Measurements from ENCODE around the gene MCM9.

MCM9 gene

DNA sequence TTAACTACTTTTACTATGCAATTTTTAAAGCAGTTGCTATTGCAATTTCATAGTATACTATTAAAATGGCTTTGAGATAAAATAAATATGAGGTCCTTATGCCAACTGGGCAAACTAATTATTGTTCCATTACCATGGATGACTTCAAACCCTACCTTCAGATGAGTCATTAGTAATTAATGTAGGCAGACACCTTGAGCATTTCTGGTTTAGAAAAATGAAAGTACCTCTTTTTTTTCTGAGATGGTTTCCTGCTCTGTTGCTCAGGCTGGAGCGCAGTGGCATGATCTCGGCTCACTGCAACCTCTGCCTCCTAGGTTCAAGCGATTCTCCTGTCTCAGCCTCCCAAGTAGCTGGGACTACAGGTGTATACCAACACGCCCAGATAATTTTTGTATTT, 29.1 kb downstream of the MCM9 start:
- peaks cover 58% of the 10 kb centered on the region for H3K36me3 ChIP-seq (ENCODE audit: insufficient read depth, low read length)
- no peak overlapping the region for H2AFZ ChIP-seq (ENCODE audit: low read length, unreplicated experiment)
- no peak overlapping the region for H3K4me3 ChIP-seq (ENCODE audit: low read depth, low read length)
- H3K4me1 ChIP-seq (ENCODE audit: control insufficient read depth, insufficient read depth, low read length, unreplicated experiment) = peaks cover 7% of the 10 kb centered on the region
- H3K79me2 ChIP-seq (ENCODE audit: control insufficient read depth, insufficient read depth, low read length, unreplicated experiment) = peaks cover 11% of the 10 kb centered on the region
- H3K27me3 ChIP-seq (ENCODE audit: insufficient read depth, low read length) = no peaks in the 10 kb centered on the region
- H3K27ac ChIP-seq (ENCODE audit: low read depth, low read length) = no peak overlapping the region

DNA sequence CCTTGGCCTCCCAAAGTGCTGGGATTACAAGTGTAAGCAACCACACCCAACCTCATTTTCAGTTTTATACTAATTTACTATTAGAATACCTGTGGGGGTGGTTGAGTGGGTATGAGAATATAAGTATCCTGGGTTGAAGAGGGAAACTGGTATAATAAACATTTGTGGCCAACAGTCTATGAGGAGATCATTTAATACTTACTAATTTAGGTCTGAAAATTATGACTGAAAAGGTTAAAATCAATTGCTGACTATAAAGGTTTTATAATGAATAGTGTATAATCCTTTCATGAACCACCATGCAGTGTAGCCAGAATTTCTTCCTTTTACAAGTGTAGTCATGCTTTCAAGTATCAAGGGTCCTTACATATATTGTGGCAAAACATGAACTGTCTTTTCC, 29.9 kb downstream of the MCM9 start:
- Histone ChIP-seq H3K27ac (ENCODE audit: low read depth, low read length) (no peak overlapping the region), H3K79me2 (ENCODE audit: control insufficient read depth, insufficient read depth, low read length, unreplicated experiment) (peaks cover 19% of the 10 kb centered on the region), H3K27me3 (ENCODE audit: insufficient read depth, low read length) (no peaks in the 10 kb centered on the region), H3K36me3 (ENCODE audit: insufficient read depth, low read length) (peaks cover 52% of the 10 kb centered on the region), H3K4me1 (ENCODE audit: control insufficient read depth, insufficient read depth, low read length, unreplicated experiment) (peaks cover 7% of the 10 kb centered on the region), H2AFZ (ENCODE audit: low read length, unreplicated experiment) (no peak overlapping the region), H3K4me3 (ENCODE audit: low read depth, low read length) (no peak overlapping the region)

DNA sequence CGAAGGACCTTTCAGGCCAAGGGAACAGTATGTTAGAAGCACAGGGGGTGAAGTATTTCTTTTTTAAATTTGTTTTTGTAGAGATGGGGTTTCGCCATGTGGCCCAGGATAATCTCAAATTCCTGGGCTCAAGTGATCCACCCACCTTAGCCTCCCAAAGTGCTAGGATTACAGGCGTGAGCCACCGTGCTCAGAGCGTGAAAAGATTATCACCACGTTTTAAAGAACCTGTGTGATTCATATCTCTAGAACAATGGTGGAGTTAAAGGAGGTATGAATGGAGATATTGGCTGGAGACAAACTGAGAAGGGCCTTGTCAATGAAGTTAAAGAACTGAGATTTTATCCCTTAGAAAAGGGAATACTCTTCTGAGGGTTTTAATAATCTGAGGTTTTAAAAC, 31.3 kb downstream of the MCM9 start:
- no peak overlapping the region for H3K27ac ChIP-seq (ENCODE audit: low read depth, low read length)
- H3K4me3 ChIP-seq (ENCODE audit: low read depth, low read length) = no peak overlapping the region
- no peak overlapping the region for H2AFZ ChIP-seq (ENCODE audit: low read length, unreplicated experiment)
- no peaks in the 10 kb centered on the region for H3K27me3 ChIP-seq (ENCODE audit: insufficient read depth, low read length)
- peaks cover 54% of the 10 kb centered on the region for H3K36me3 ChIP-seq (ENCODE audit: insufficient read depth, low read length)
- H3K79me2 ChIP-seq (ENCODE audit: control insufficient read depth, insufficient read depth, low read length, unreplicated experiment) = peaks cover 32% of the 10 kb centered on the region
- H3K4me1 ChIP-seq (ENCODE audit: control insufficient read depth, insufficient read depth, low read length, unreplicated experiment) = peaks cover 7% of the 10 kb centered on the region

DNA sequence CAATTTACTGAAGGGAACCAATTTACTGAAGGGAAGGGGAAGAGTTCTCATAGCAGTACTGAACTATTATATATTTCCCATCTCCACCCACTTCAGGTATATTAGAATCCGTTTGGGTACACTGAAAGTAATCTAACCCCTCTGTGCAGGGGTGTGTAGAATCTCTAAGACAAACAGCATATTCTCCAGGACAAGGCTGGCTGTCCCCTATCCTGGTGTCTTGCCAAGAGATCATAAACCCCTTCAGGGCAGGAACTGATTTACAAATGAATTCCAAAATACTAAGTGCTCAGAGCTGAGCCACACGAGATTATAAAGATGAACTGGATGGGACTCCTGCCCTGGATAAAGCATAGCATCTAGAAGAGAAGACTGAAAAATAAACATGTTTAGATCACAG, 31.8 kb downstream of the MCM9 start:
- Histone ChIP-seq H3K4me1 (ENCODE audit: control insufficient read depth, insufficient read depth, low read length, unreplicated experiment) (peaks cover 7% of the 10 kb centered on the region), H2AFZ (ENCODE audit: low read length, unreplicated experiment) (no peak overlapping the region), H3K4me3 (ENCODE audit: low read depth, low read length) (no peak overlapping the region), H3K79me2 (ENCODE audit: control insufficient read depth, insufficient read depth, low read length, unreplicated experiment) (peaks cover 36% of the 10 kb centered on the region), H3K27ac (ENCODE audit: low read depth, low read length) (no peak overlapping the region), H3K27me3 (ENCODE audit: insufficient read depth, low read length) (no peaks in the 10 kb centered on the region), H3K36me3 (ENCODE audit: insufficient read depth, low read length) (peaks cover 51% of the 10 kb centered on the region)

DNA sequence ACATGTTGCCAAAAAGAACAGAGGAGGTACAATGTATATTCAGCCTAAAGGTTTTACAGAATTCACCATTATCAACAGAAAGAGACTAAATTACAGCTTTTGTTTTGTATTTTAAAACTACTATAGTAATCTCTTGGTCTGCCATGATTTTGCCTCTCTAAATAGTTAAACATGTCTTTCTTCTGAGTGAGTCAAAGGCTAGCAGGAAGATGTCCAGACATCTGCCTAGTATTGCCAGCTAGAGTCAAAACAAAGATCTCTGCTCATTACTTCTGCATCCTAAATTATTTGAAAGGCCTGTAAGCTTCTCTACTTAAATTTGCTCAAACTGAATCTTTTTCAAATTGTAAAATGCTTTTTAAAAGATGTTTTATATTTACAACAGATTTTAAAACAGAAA, 32.2 kb downstream of the MCM9 start:
- Histone ChIP-seq H3K79me2 (ENCODE audit: control insufficient read depth, insufficient read depth, low read length, unreplicated experiment) (peaks cover 40% of the 10 kb centered on the region), H3K4me1 (ENCODE audit: control insufficient read depth, insufficient read depth, low read length, unreplicated experiment) (peaks cover 7% of the 10 kb centered on the region), H3K36me3 (ENCODE audit: insufficient read depth, low read length) (peaks cover 51% of the 10 kb centered on the region), H3K4me3 (ENCODE audit: low read depth, low read length) (no peak overlapping the region), H3K27me3 (ENCODE audit: insufficient read depth, low read length) (no peaks in the 10 kb centered on the region), H3K27ac (ENCODE audit: low read depth, low read length) (no peak overlapping the region), H2AFZ (ENCODE audit: low read length, unreplicated experiment) (no peak overlapping the region)

DNA sequence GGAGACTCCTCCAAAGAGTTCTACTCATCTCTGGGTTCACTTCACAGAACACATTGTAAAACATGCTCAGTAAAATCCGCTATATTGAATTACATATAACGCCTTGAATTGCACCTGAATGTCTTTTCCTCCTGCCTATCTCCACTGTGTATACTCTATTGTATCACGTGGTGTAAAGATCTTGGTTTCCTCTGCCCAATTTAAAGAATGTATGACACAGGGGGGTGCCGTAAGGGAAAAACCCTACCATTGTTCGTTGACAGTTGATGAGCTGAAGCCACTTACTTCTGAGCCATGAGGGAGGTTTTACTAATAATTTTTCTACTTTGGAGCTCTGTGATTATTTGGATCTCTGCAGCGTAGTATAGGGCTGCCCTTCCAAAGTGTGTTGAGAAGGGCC, 35.0 kb downstream of the MCM9 start:
- Histone ChIP-seq H3K4me1 (ENCODE audit: control insufficient read depth, insufficient read depth, low read length, unreplicated experiment) (peaks cover 11% of the 10 kb centered on the region), H3K27me3 (ENCODE audit: insufficient read depth, low read length) (no peaks in the 10 kb centered on the region), H3K36me3 (ENCODE audit: insufficient read depth, low read length) (peaks cover 30% of the 10 kb centered on the region; the same call in 1 of the 2 replicates), H3K79me2 (ENCODE audit: control insufficient read depth, insufficient read depth, low read length, unreplicated experiment) (peaks cover 60% of the 10 kb centered on the region), H3K4me3 (ENCODE audit: low read depth, low read length) (no peak overlapping the region), H3K27ac (ENCODE audit: low read depth, low read length) (no peak overlapping the region), H2AFZ (ENCODE audit: low read length, unreplicated experiment) (no peak overlapping the region)

DNA sequence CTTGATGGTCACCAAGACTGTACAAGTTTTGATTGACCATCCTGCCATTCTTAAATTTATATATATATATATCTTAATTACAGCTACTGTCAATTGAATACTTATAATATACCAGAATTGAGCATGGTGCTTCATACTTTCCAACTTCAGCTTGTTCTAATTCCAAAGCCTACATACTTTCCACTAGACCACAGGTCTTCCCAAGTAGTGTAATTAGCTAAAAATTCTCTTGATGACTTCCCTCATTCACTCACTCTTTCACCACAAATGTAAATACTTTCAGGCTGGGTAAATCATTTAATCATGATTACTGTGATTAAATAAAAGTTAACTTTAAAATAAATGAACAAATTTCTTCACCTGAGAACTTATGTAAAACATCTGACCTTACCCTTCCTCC, 37.6 kb downstream of the MCM9 start:
- Histone ChIP-seq H3K79me2 (ENCODE audit: control insufficient read depth, insufficient read depth, low read length, unreplicated experiment) (peaks cover 60% of the 10 kb centered on the region), H3K36me3 (ENCODE audit: insufficient read depth, low read length) (peaks cover 22% of the 10 kb centered on the region; the same call in 1 of the 2 replicates), H3K27ac (ENCODE audit: low read depth, low read length) (no peak overlapping the region)

DNA sequence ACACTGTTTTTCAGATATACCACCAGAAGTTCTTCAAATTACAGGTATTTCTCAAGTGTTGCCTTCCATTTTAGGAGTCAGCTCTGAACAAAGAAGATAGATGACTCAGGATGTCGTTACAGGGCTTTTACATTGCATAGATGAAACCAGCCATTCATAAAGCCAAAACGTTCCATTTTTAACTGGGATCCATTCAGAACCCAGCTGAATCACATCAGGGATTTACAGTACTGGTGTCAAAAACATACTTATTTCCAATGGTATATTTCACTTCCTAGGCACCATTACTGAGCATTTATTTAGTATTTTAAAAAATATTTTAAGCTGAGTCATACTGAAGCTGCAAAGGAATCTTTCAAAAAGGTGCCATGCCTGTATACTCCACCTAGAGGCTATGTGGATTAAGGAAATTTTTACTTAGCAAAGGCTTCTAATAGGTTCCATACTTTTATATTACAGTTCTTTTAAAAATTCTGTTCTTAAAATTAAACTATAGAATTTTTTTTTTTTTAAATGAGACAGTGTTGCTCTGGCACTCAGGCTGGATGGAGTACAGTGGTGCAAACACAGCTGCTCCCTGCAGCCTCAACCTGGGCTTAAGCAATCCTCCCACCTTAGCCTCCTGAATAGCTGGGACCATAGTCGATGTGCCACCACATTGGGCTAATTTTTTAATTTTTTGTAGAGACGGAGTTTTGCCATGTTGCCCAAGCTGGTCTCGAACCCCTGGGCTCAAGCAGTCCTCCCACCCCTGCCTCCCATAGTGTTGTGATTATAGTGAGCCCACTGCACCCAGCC, 38.4 kb downstream of the MCM9 start:
- H3K4me1 ChIP-seq (ENCODE audit: control insufficient read depth, insufficient read depth, low read length, unreplicated experiment) = peaks cover 15% of the 10 kb centered on the region
- H3K27ac ChIP-seq (ENCODE audit: low read depth, low read length) = peak overlapping the region; percentile 85
- peak overlapping the region; percentile 96 for H3K4me3 ChIP-seq (ENCODE audit: low read depth, low read length)
- H3K79me2 ChIP-seq (ENCODE audit: control insufficient read depth, insufficient read depth, low read length, unreplicated experiment) = peaks cover 67% of the 10 kb centered on the region
- no peaks in the 10 kb centered on the region for H3K27me3 ChIP-seq (ENCODE audit: insufficient read depth, low read length)
- peak overlapping the region; percentile 35 for H2AFZ ChIP-seq (ENCODE audit: low read length, unreplicated experiment)
- peaks cover 16% of the 10 kb centered on the region; the same call in 1 of the 2 replicates for H3K36me3 ChIP-seq (ENCODE audit: insufficient read depth, low read length)

More for the DNA sequence above, 37.6 kb downstream of the MCM9 start:
- H3K27me3 ChIP-seq (ENCODE audit: insufficient read depth, low read length) = no peaks in the 10 kb centered on the region
- peaks cover 7% of the 10 kb centered on the region for H3K4me1 ChIP-seq (ENCODE audit: control insufficient read depth, insufficient read depth, low read length, unreplicated experiment)
- no peak overlapping the region for H2AFZ ChIP-seq (ENCODE audit: low read length, unreplicated experiment)
- no peak overlapping the region for H3K4me3 ChIP-seq (ENCODE audit: low read depth, low read length)

DNA sequence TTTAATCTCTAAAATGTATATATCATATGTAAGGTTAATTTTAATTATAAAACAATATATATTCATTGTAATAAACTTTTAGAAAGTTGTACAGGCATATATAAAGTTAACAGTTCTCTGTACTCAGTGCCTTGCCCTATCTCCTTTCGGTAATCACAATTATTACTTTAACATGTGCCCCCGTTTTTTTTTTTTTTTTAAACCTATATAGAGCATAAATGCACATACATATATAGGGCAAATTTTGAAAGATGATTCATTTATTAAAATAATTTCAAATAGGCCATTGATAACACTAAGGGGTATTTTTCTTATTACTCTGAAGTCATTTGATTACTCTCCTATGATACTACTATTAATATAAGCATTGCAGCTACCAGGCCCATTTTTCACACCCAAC, 39.1 kb downstream of the MCM9 start:
- peak overlapping the region; percentile 96 for H3K4me3 ChIP-seq (ENCODE audit: low read depth, low read length)
- H3K27me3 ChIP-seq (ENCODE audit: insufficient read depth, low read length) = no peaks in the 10 kb centered on the region
- peaks cover 9% of the 10 kb centered on the region; the same call in 1 of the 2 replicates for H3K36me3 ChIP-seq (ENCODE audit: insufficient read depth, low read length)
- peak overlapping the region; percentile 35 for H2AFZ ChIP-seq (ENCODE audit: low read length, unreplicated experiment)
- peak overlapping the region; percentile 85 for H3K27ac ChIP-seq (ENCODE audit: low read depth, low read length)
- peaks cover 22% of the 10 kb centered on the region for H3K4me1 ChIP-seq (ENCODE audit: control insufficient read depth, insufficient read depth, low read length, unreplicated experiment)
- peaks cover 70% of the 10 kb centered on the region for H3K79me2 ChIP-seq (ENCODE audit: control insufficient read depth, insufficient read depth, low read length, unreplicated experiment)

DNA sequence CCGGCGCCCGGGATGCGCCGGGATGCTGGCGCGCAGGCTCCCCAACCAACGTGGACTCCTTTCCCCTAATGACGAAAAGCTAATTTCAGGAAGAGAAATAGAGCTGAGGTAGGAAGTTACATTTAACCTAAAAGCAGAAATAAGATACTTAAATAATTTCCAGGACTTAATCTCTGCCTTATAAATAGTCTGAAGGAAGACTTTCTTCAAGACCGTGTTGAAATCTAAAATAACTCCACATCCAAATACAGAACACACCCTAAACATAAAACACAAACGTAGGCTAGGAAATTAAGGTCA, 39.7 kb downstream of the MCM9 start:
- Histone ChIP-seq H3K4me1 (ENCODE audit: control insufficient read depth, insufficient read depth, low read length, unreplicated experiment) (peaks cover 24% of the 10 kb centered on the region), H3K27ac (ENCODE audit: low read depth, low read length) (peak overlapping the region; percentile 85), H3K36me3 (ENCODE audit: insufficient read depth, low read length) (peaks cover 8% of the 10 kb centered on the region; the same call in 1 of the 2 replicates), H2AFZ (ENCODE audit: low read length, unreplicated experiment) (peak overlapping the region; percentile 20), H3K27me3 (ENCODE audit: insufficient read depth, low read length) (no peaks in the 10 kb centered on the region), H3K79me2 (ENCODE audit: control insufficient read depth, insufficient read depth, low read length, unreplicated experiment) (peaks cover 68% of the 10 kb centered on the region), H3K4me3 (ENCODE audit: low read depth, low read length) (peak overlapping the region; percentile 96)

Data from ACC112 (cell line).